H9 (cell line): Measurements from ENCODE around the gene AMBRA1. TPM values are rescaled to one million over a fixed set of nuclear protein-coding genes. Genes with fewer than 3 reads are reported as not detected.

Experiments used
- DNase-seq: peaks from one replicate; pipeline ENCODE4 v3.0.0-alpha.2; 2017
- H2AFZ ChIP-seq: one replicate; pipeline ENCODE4 v1.6.1; 2013; ENCODE audit warnings: mild to moderate bottlenecking, low read length, control low read depth, moderate library complexity
- H2AK5ac ChIP-seq: 2 replicates; pipeline ENCODE4 v1.6.1; 2013; ENCODE audit warnings: low read length, control low read depth, mixed read lengths; ENCODE audit not compliant: insufficient read length
- H2BK120ac ChIP-seq: one replicate; pipeline ENCODE4 v1.6.1; 2013; ENCODE audit warnings: low read depth, mild to moderate bottlenecking, low read length, control low read depth, inconsistent platforms; ENCODE audit not compliant: poor library complexity, severe bottlenecking
- H2BK12ac ChIP-seq: 2 replicates; pipeline ENCODE4 v1.6.1; 2013; ENCODE audit warnings: low read length, control low read depth, mixed read lengths, low read depth; ENCODE audit not compliant: insufficient read length
- H2BK15ac ChIP-seq: 2 replicates; pipeline ENCODE4 v1.6.1; 2013; ENCODE audit warnings: low read depth, low read length, control low read depth
- H2BK20ac ChIP-seq: one replicate; pipeline ENCODE4 v1.6.1; 2013; ENCODE audit warnings: low read depth, mild to moderate bottlenecking, low read length, control low read depth, inconsistent platforms; ENCODE audit not compliant: poor library complexity, severe bottlenecking
- H2BK5ac ChIP-seq: 2 replicates; pipeline ENCODE4 v1.6.1; 2013; ENCODE audit warnings: low read length, control low read depth, mixed read lengths; ENCODE audit not compliant: insufficient read length
- H3K14ac ChIP-seq: 2 replicates; pipeline ENCODE4 v1.6.1; 2013; ENCODE audit warnings: low read length, control low read depth; ENCODE audit not compliant: insufficient read depth
- H3K18ac ChIP-seq: 2 replicates; pipeline ENCODE4 v1.6.1; 2013; ENCODE audit warnings: low read depth, mild to moderate bottlenecking, mixed read lengths, low read length, control low read depth; ENCODE audit not compliant: insufficient read length
- H3K23ac ChIP-seq: 2 replicates; pipeline ENCODE4 v1.6.1; 2013; ENCODE audit warnings: low read length, control low read depth, mixed read lengths, low read depth; ENCODE audit not compliant: insufficient read length
- H3K23me2 ChIP-seq: 2 replicates; pipeline ENCODE4 v1.6.1; 2013; ENCODE audit warnings: low read depth, mild to moderate bottlenecking, mixed read lengths, low read length, control low read depth; ENCODE audit not compliant: insufficient read length, poor library complexity, severe bottlenecking
- H3K27ac ChIP-seq: 2 replicates; pipeline ENCODE4 v1.5.1; 2013; ENCODE audit warnings: low read length, control low read depth, mixed read lengths, low read depth; ENCODE audit not compliant: insufficient read length
- H3K27me3 ChIP-seq: 2 replicates; pipeline ENCODE4 v1.6.1; 2013; ENCODE audit warnings: low read length, control low read depth, inconsistent platforms; ENCODE audit not compliant: insufficient read depth
- H3K4ac ChIP-seq: 2 replicates; pipeline ENCODE4 v1.6.1; 2013; ENCODE audit warnings: low read depth, mild to moderate bottlenecking, control low read depth, inconsistent platforms, low read length, moderate library complexity
- H3K4me1 ChIP-seq: 2 replicates; pipeline ENCODE4 v1.6.1; 2013; ENCODE audit warnings: low read length, control low read depth, inconsistent platforms; ENCODE audit not compliant: insufficient read depth
- H3K4me2 ChIP-seq: 2 replicates; pipeline ENCODE4 v1.6.1; 2013; ENCODE audit warnings: low read length, control low read depth, mixed read lengths; ENCODE audit not compliant: insufficient read length, insufficient read depth
- H3K56ac ChIP-seq: 2 replicates; pipeline ENCODE4 v1.6.1; 2013; ENCODE audit warnings: low read depth, mild to moderate bottlenecking, mixed read lengths, low read length, control low read depth; ENCODE audit not compliant: insufficient read length
- H3K79me1 ChIP-seq: 2 replicates; pipeline ENCODE4 v1.6.1; 2013; ENCODE audit warnings: low read depth, mild to moderate bottlenecking, moderate library complexity, low read length, control low read depth, inconsistent platforms; ENCODE audit not compliant: insufficient read depth, poor library complexity, severe bottlenecking
- H3K79me2 ChIP-seq: 2 replicates; pipeline ENCODE4 v1.6.1; 2013; ENCODE audit warnings: low read length, control low read depth, inconsistent platforms; ENCODE audit not compliant: insufficient read depth
- H3K9ac ChIP-seq: 2 replicates; pipeline ENCODE4 v1.6.1; 2013; ENCODE audit warnings: low read length, control low read depth, mixed read lengths; ENCODE audit not compliant: insufficient read length; ENCODE audit errors: extremely low read depth
- H3K9me3 ChIP-seq: one replicate; pipeline ENCODE4 v1.6.1; 2013; ENCODE audit warnings: low read depth, low read length, inconsistent platforms; ENCODE audit not compliant: control insufficient read depth
- H3T11ph ChIP-seq: one replicate; pipeline ENCODE4 v1.6.1; 2013; ENCODE audit warnings: mild to moderate bottlenecking, low read length, control low read depth, inconsistent platforms
- H4K20me1 ChIP-seq: one replicate; pipeline ENCODE4 v1.6.1; 2013; ENCODE audit not compliant: control insufficient read depth, insufficient read length, insufficient read depth
- H4K5ac ChIP-seq: 2 replicates; pipeline ENCODE4 v1.6.1; 2013; ENCODE audit warnings: low read depth, mild to moderate bottlenecking, mixed read lengths, low read length, control low read depth; ENCODE audit not compliant: insufficient read length
- H4K8ac ChIP-seq: replicated peaks from 2 replicates; pipeline ENCODE4 v1.6.1; 2013; ENCODE audit warnings: low read length, control low read depth, mixed read lengths, low read depth; ENCODE audit not compliant: insufficient read length
- H4K91ac ChIP-seq: 2 replicates; pipeline ENCODE4 v1.6.1; 2013; ENCODE audit warnings: low read depth, mild to moderate bottlenecking, moderate library complexity, mixed read lengths, low read length, control low read depth; ENCODE audit not compliant: insufficient read length
- H3K27ac Mint-ChIP-seq, 3 experiments: 2 replicates in 2 of 3; 3 replicates in 1 of 3; pipeline ENCODE4 v1.8.0; 2020 to 2021; ENCODE audit warnings: mixed read lengths in 3 of 3, mild to moderate bottlenecking in 1 of 3, moderate library complexity in 1 of 3
- H3K27me3 Mint-ChIP-seq: 2 replicates; pipeline ENCODE4 v1.8.0; 2021; ENCODE audit warnings: low read depth, mild to moderate bottlenecking, moderate library complexity, mixed read lengths
- H3K36me3 Mint-ChIP-seq, 3 experiments: 2 replicates in 2 of 3; 3 replicates in 1 of 3; pipeline ENCODE4 v1.8.0; 2020 to 2021; ENCODE audit warnings: low read depth in 3 of 3, mixed read lengths in 3 of 3; ENCODE audit not compliant: insufficient read depth in 1 of 3
- H3K4me1 Mint-ChIP-seq, 2 experiments: 2 replicates each; pipeline ENCODE4 v1.8.0; 2020; ENCODE audit warnings: mixed read lengths in 2 of 2
- H3K4me3 Mint-ChIP-seq, 2 experiments: 2 replicates in 1 of 2; 3 replicates in 1 of 2; pipeline ENCODE4 v1.8.0; 2020 to 2021; ENCODE audit warnings: mild to moderate bottlenecking in 2 of 2, mixed read lengths in 2 of 2, moderate library complexity in 1 of 2
- H3K9me3 Mint-ChIP-seq, 2 experiments: 2 replicates in 1 of 2; 3 replicates in 1 of 2; pipeline ENCODE4 v1.8.0; 2020; ENCODE audit warnings: mild to moderate bottlenecking in 2 of 2, mixed read lengths in 2 of 2, moderate library complexity in 1 of 2
- CTCF ChIP-seq: fragments of 200-600 bp; sonication (generic); conservative IDR thresholded peaks from 3 replicates; pipeline ENCODE4 v1.8.0; 2021; ENCODE audit warnings: antibody characterized with exemption, mild to moderate bottlenecking
- WGBS: extraction: QIAGEN DNeasy Blood & Tissue Kit; methylation state at CpG from one replicate; pipeline ENCODE4 v1.1.7; 2013; ENCODE audit warnings: missing lambda C conversion rate, low lambda C conversion rate, mixed read lengths; ENCODE audit not compliant: insufficient read length; ENCODE audit errors: extremely low coverage; 5-methylcytosine and 5-hydroxymethylcytosine counted together
- total RNA-seq: library from RNA; stranded (reverse); gene quantifications from 2 replicates; pipeline ENCODE4 v1.2.1, GENCODE V29; 2021

Gene AMBRA1
- total RNA-seq, 1 experiment from 2014 or later = 37.5 TPM

GRCh38 chr11:46348566-46349401 lies 245.0 kb downstream of the AMBRA1 start:
- H3K4me1 Mint-ChIP-seq = peaks cover 71% of the 10 kb centered on the region in 2 experiments
- Histone ChIP-seq H3K9ac (peak overlapping the region; percentile 60), H3K14ac (no peak overlapping the region; the same call in 1 of the 2 replicates), H3K79me2 (peaks cover 14% of the 10 kb centered on the region; the same call in 1 of the 2 replicates), H2BK12ac (no peak overlapping the region), H2BK120ac (no peak overlapping the region), H2AFZ (no peak overlapping the region), H2BK15ac (no peak overlapping the region), H2AK5ac (no peak overlapping the region), H3K4me1 (peaks cover 20% of the 10 kb centered on the region; the same call in 1 of the 2 replicates), H2BK20ac (no peak overlapping the region), H3K27me3 (no peaks in the 10 kb centered on the region), H3K4me2 (peak overlapping the region; percentile 93), H2BK5ac (no peak overlapping the region), H4K8ac (no peak overlapping the region), H3K4ac (no peak overlapping the region), H3K79me1 (peaks cover 8% of the 10 kb centered on the region), H3T11ph (no peak overlapping the region), H3K18ac (no peak overlapping the region), H3K23me2 (peaks cover 10% of the 10 kb centered on the region), H3K27ac (no peak overlapping the region), H4K5ac (no peak overlapping the region), H3K56ac (no peak overlapping the region), H3K23ac (no peak overlapping the region), H4K91ac (no peak overlapping the region), H4K20me1 (peaks cover 5% of the 10 kb centered on the region), H3K9me3 (no peaks in the 10 kb centered on the region)
- no peak for TF ChIP-seq CTCF
- no peak for DNase-seq
- no peaks in the 10 kb centered on the region; a peak in 2 of 5 replicates for H3K9me3 Mint-ChIP-seq
- no CpG with 5 or more reads among the region's 18 CpGs for WGBS
- H3K27ac Mint-ChIP-seq = peak overlapping the region in 1 of 3 experiments; percentile 73; a peak in 1 of 7 replicates
- peaks cover 0 to 4% (median 0%) of the 10 kb centered on the region in 3 experiments; a peak in 1 of 7 replicates for H3K36me3 Mint-ChIP-seq
- peak overlapping the region; percentile 77 to 87 for H3K4me3 Mint-ChIP-seq
- peaks cover 10% of the 10 kb centered on the region for H3K27me3 Mint-ChIP-seq
